Heart left ventricle (tissue), 13 donors: ENCODE measurements around the gene GSTM3.

Experiments used
- CTCF ChIP-seq, 12 donors: fragments of 200-600 bp; sonication (generic) in 4 of 12; IDR thresholded peaks; one replicate each; pipeline versions ENCODE4 v1.5.0 to v1.8.0; 2018 to 2022; ENCODE audit warnings: antibody characterized with exemption in 12 of 12, mild to moderate bottlenecking in 5 of 12
- POLR2A ChIP-seq, 2 donors: fragments of 450-650 bp; IDR thresholded peaks; one replicate each; pipeline ENCODE4 v1.6.1; 2017; ENCODE audit warnings: antibody characterized with exemption in 2 of 2, mild to moderate bottlenecking in 2 of 2, moderate library complexity in 2 of 2
- donor health status: ischemic (EF 13 %, LVEDD 7.1; RV severe dilation, severe dysfunction).
- donor health status: DM: no; HTN: yes; CAD: no.
- donor health status: DM: no; HTN: no; CAD: no.
- donor health status: ischemic (EF 25% LVEDD 6.9; RV normal size, moderate dysfunction).
- donor health status: ischemic (EF 25% LVEDD 5.7; RV mildly dilated, moderate dysfunction).
- donor health status: ischemic (EF 35%, LVEDD 5.7; RV mildly dilated, moderate dysfunction).
- donor health status: nonischemic (EF 11% LVEDD 7.7; RV severe dilation, severe dysfunction).
- donor health status: DM: yes; HTN: yes; CAD: no.
- donor health status: PGD.
- donor health status: ischemic (EF 29% LVEDD 5.4; RV normal size, mild dysfunction).
- donor health status: nonischemic (EF 23%, LVEDD 6.1; RV moderate dilation, normal function).

- no peak for TF ChIP-seq CTCF (IDR thresholded peaks at IDR 0.05)
- TF ChIP-seq POLR2A (IDR thresholded peaks at IDR 0.05): no peak
These were observed 13.9 kb upstream of the GSTM3 start for GRCh38 chr1:109754738-109755137.
